ENCODE results near the gene SHANK1. TPM values are rescaled to one million over a fixed set of nuclear protein-coding genes. Genes with fewer than 3 reads are reported as not detected.

The SHANK1 gene
- total and polyA plus RNA-seq, 2 of the 13 experiments (the other 11 are each of a cell fraction or from before 2014, with no cell fraction given) = not detected

- TF ChIP-seq ZNF331 (CRISPR knock-in tag; IDR thresholded peaks at IDR 0.05) (0 out of 2 replicates have a peak, but pooled peaks have one; percentile 39), MIER2 (CRISPR knock-in tag; IDR thresholded peaks at IDR 0.05) (peak; percentile 88)
Observed at GRCh38 chr19:50695251-50696093, 24.1 kb downstream of the SHANK1 start (continued).

GRCh38 chr19:50694815-50695145 is 24.8 kb downstream of the SHANK1 start:
- FAIRE-seq (no peak), DNase-seq (ENCODE audit: low spot score) (no peak), ATAC-seq (no peak)
- no peak overlapping the region for H3K9ac ChIP-seq (ENCODE audit: insufficient read depth, low read depth, low read length)
- in situ Hi-C loops (cut with HindIII; ENCODE audit: extremely low pct_ligation_motif_present, low pct_unique_long_range_greater_than_20kb) (no loop called here), intact Hi-C loops (cut with micrococcal nuclease; ENCODE audit: unreplicated experiment) (no loop called here)
- H3K4me2 ChIP-seq (ENCODE audit: low read depth, low read length) = no peak overlapping the region
- BruUV-seq (replicated peaks) = no TSS peak
- ChIA-PET POLR2A (no interaction called here), CTCF (ENCODE audit: low intra/inter-chr PET ratio, low total read pairs) (no interaction called here)
- no peaks in the 10 kb centered on the region for H3K9me3 ChIP-seq (ENCODE audit: low read length)
- H3K4me3 ChIP-seq (replicated peaks in 1 of 3; ENCODE audit: insufficient read depth in 1 of 3, low read depth in 2 of 3, low read length in 3 of 3) = no peak overlapping the region
- no peak overlapping the region for H2AFZ ChIP-seq (ENCODE audit: low read length)
- 4% methylated on average over 9 of the region's 51 CpGs for WGBS (ENCODE audit: low lambda C conversion rate)
- TF ChIP-seq SMARCE1 (IDR thresholded peaks at IDR 0.05; ENCODE audit: borderline replicate concordance) = no peak
- TF ChIP-seq ZNF883 (CRISPR knock-in tag; IDR thresholded peaks at IDR 0.05; ENCODE audit: not compliant biosample characterization) = no peak
- no peak for TF ChIP-seq ZNF776 (CRISPR knock-in tag; IDR thresholded peaks at IDR 0.05)
- no peak for TF ChIP-seq ZBTB37 (CRISPR knock-in tag; IDR thresholded peaks at IDR 0.05)
- no peak for TF ChIP-seq ZNF749 (CRISPR knock-in tag; IDR thresholded peaks at IDR 0.05; ENCODE audit: borderline replicate concordance)
- TF ChIP-seq BRCA1 (CRISPR knock-in tag; IDR thresholded peaks at IDR 0.05) = no peak
- no peak for TF ChIP-seq ZFP91 (CRISPR knock-in tag; IDR thresholded peaks at IDR 0.05; ENCODE audit: borderline replicate concordance)
- TF ChIP-seq DDIT3 (CRISPR knock-in tag; IDR thresholded peaks at IDR 0.05) = no peak
- no peak for TF ChIP-seq JUN (CRISPR knock-in tag; IDR thresholded peaks at IDR 0.05)
- no peak for TF ChIP-seq PHF21A (CRISPR knock-in tag; IDR thresholded peaks at IDR 0.05)
- TF ChIP-seq GABPB1 (CRISPR knock-in tag; IDR thresholded peaks at IDR 0.05) = no peak
- no peak for TF ChIP-seq ZSCAN12 (CRISPR knock-in tag; IDR thresholded peaks at IDR 0.05)
- H3K36me3 ChIP-seq (replicated peaks in 1 of 2; ENCODE audit: control insufficient read depth in 1 of 2, insufficient read depth in 2 of 2, low read length in 2 of 2) = no peaks in the 10 kb centered on the region
- H3K4me1 ChIP-seq (ENCODE audit: insufficient read depth, low read length) = no peaks in the 10 kb centered on the region
- no peaks in the 10 kb centered on the region for H3K79me2 ChIP-seq (ENCODE audit: insufficient read depth, low read length)
- H3K27ac ChIP-seq (ENCODE audit: extremely low read length, insufficient read depth, low read length) = no peak overlapping the region
- H3K27me3 ChIP-seq (ENCODE audit: control insufficient read depth in 1 of 2, insufficient read depth in 2 of 2, low read length in 2 of 2) = peaks cover 0 to 2% of the 10 kb centered on the region in 2 experiments; a peak in 2 of 5 replicates
- no peaks in the 10 kb centered on the region for H4K20me1 ChIP-seq (ENCODE audit: insufficient read depth, low read length)

All from HepG2 (cell line).